T-helper 22 cell (primary cell): ENCODE results near the gene NGB.

ENCODE experiments used
- DNase-seq: peaks from one replicate; pipeline ENCODE4 v3.0.0-alpha.2; 2020; ENCODE audit warnings: low read depth

NGB gene

GRCh38 chr14:77230914-77231313 is 40.1 kb downstream of the NGB start:
- no peak for DNase-seq

GRCh38 chr14:77228056-77228455 is 43.0 kb downstream of the NGB start:
- no peak for DNase-seq

- DNase-seq, result no peak
Observed at GRCh38 chr14:77225892-77226557, 45.0 kb downstream of the NGB start.

- no peak for DNase-seq
Observed at GRCh38 chr14:77225254-77225653, 45.8 kb downstream of the NGB start.

GRCh38 chr14:77224212-77224611 is 46.8 kb downstream of the NGB start:
- DNase-seq, result no peak

GRCh38 chr14:77222546-77223225 is 48.3 kb downstream of the NGB start:
- no peak for DNase-seq

- no peak for DNase-seq
Observed at GRCh38 chr14:77221241-77221871, 49.6 kb downstream of the NGB start.

GRCh38 chr14:77220246-77221017 is 50.6 kb downstream of the NGB start:
- DNase-seq, result no peak

- DNase-seq, result no peak
Observed at GRCh38 chr14:77219591-77219990, 51.4 kb downstream of the NGB start.

- no peak for DNase-seq
Observed at GRCh38 chr14:77217551-77217950, 53.5 kb downstream of the NGB start.
